SJCRH30 (cell line): ENCODE measurements around the gene ITPKC. TPM values are rescaled to one million over a fixed set of nuclear protein-coding genes. Genes with fewer than 3 reads are reported as not detected.

Experiments
- DNase-seq, 2 experiments: peaks; one replicate each; pipeline ENCODE4 v3.0.0-alpha.2; 2015 to 2020
- H3K27ac ChIP-seq: fragments of 250-450 bp; sonication (Bioruptor Pico); 2 replicates; pipeline ENCODE4 v1.5.1; 2020; ENCODE audit warnings: mild to moderate bottlenecking, moderate library complexity
- H3K27me3 ChIP-seq: fragments of 250-450 bp; sonication (Bioruptor Pico); 2 replicates; pipeline ENCODE4 v1.5.1; 2020; ENCODE audit warnings: mild to moderate bottlenecking, moderate library complexity
- H3K36me3 ChIP-seq: fragments of 250-450 bp; sonication (Bioruptor Pico); 2 replicates; pipeline ENCODE4 v1.5.1; 2020; ENCODE audit warnings: mild to moderate bottlenecking, moderate library complexity
- H3K4me1 ChIP-seq: fragments of 250-450 bp; sonication (Bioruptor Pico); 2 replicates; pipeline ENCODE4 v1.5.1; 2020; ENCODE audit warnings: mild to moderate bottlenecking, moderate library complexity
- H3K4me3 ChIP-seq: fragments of 250-450 bp; sonication (Bioruptor Pico); 2 replicates; pipeline ENCODE4 v1.5.1; 2020; ENCODE audit warnings: mild to moderate bottlenecking, moderate library complexity
- H3K9me3 ChIP-seq: fragments of 250-450 bp; sonication (Bioruptor Pico); replicated peaks from 2 replicates; pipeline ENCODE4 v1.5.1; 2020; ENCODE audit warnings: mild to moderate bottlenecking, moderate library complexity
- total RNA-seq: library from RNA; depleted of rRNA; stranded (reverse); fragments of >200 nt; shearing (Covaris generic); gene quantifications from 2 replicates; pipeline ENCODE4 v1.2.3, GENCODE V29; 2014; rRNA removed

Gene ITPKC
- total RNA-seq, result 7.2 and 7.3 TPM in 2 replicates

DNA sequence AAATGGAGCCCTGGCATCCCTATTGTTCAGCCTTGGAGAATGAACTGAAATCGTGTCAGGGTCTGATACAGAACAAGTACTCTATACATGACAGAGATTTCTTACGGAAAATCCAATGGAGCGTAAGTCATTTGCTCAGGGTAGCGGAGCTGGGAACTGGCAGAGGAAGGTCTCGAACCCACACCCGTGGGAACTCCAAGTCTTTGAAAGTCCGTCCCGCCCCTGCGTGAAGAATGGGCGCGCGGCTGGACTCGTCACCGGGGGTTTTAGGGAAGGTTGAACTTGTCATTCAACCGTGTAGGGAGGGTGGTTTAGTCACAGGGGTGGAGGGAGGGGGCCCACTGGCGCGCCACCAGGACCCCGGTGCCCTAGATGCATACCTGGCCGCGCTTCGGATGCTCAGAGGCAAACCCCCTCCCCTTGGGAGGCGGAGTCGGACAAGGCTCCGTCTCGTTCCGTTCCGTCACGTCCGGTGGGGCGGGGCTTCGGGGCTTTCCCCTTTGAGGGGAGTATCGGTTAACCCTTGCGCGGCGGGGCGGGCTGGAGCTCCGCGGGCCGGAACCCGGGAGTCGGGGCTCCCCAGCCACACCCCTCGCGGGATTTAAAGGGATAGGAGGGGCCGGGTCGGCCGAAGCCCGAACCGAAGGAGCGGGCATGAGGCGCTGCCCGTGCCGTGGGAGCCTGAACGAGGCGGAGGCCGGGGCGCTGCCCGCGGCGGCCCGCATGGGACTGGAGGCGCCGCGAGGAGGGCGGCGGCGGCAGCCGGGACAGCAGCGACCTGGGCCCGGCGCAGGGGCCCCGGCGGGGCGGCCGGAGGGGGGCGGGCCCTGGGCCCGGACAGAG, at the start of gene ITPKC, which contains the start of gene COQ8B:
Gene ITPKC (plus strand): TSS at position 631 of the 843 bp plus-strand sequence. CDS start 24 bp downstream, at position 655.
Gene COQ8B (minus strand): TSS at position 405 of the 843 bp plus-strand sequence. CDS start 2,254 bp downstream, outside the sequence.
- Histone ChIP-seq H3K27me3 (no peaks in the 10 kb centered on the region), H3K4me1 (peaks cover 9% of the 10 kb centered on the region), H3K4me3 (peak within 1 kb of the TSS; percentile 73), H3K27ac (peak within 1 kb of the TSS; percentile 93), H3K9me3 (no peaks in the 10 kb centered on the region), H3K36me3 (no peaks in the 10 kb centered on the region)
- peak; percentile 99 to 100 for DNase-seq

GRCh38 chr19:40667602-40668001, 49.3 kb upstream of the ITPKC start:
- Histone ChIP-seq H3K4me3 (no peak overlapping the region), H3K36me3 (peaks cover 56% of the 10 kb centered on the region), H3K27ac (no peak overlapping the region), H3K27me3 (no peaks in the 10 kb centered on the region), H3K9me3 (no peaks in the 10 kb centered on the region), H3K4me1 (peaks cover 4% of the 10 kb centered on the region; the same call in 1 of the 2 replicates)
- DNase-seq, result no peak

DNA sequence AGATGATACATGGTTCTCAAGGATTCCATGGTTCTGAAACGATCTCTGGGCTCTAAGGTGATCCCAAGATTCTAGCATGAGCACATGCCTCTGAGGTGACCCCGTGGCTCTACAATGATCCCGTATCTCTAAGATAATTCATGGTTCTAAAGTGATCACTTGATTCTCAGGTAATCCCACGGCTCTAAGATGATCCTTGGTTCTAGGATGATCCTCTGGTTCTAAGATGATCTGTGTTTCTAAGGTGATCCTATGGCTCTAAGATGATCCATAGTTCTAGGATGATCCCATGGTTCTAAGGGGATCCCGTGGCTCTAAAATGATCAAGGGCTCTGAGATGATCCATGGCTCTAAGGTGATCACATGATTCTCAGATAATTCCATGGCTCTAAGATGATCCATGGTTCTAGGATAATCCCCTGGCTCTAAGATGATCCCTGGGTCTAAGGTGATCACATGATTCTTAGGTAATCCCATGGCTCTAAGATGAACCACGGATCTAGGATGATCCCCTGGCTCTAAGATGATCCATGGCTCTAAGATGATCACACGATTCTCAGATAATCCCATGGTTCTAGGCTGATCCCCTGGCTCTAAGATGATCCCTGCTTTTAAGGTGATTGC, 47.8 kb upstream of the ITPKC start:
- Histone ChIP-seq H3K4me1 (no peaks in the 10 kb centered on the region), H3K27me3 (no peaks in the 10 kb centered on the region), H3K4me3 (no peak overlapping the region), H3K27ac (no peak overlapping the region), H3K9me3 (no peaks in the 10 kb centered on the region), H3K36me3 (peaks cover 71% of the 10 kb centered on the region)
- no peak for DNase-seq

DNA sequence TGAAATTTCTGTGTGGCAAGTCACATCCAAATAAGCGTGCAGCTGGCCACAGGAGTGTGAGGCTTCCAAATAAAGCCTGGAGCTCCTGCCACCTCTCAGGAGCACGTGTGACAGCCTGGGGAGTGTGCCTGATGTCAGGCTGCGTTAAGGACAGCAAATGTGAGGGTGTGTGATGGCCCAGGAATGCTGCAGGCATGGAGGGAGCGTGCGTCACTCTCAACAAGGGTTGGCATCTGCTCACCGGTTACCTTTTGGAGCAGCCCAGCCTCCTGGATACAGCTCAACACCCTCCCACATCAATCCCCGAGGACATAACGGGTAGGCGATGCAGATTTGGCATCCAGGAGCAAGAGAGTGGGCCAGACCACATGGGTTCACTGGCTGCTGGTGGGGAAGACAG, 45.5 kb upstream of the ITPKC start:
- Histone ChIP-seq H3K27me3 (no peaks in the 10 kb centered on the region), H3K27ac (no peak overlapping the region), H3K4me3 (no peak overlapping the region), H3K9me3 (no peaks in the 10 kb centered on the region), H3K4me1 (no peaks in the 10 kb centered on the region), H3K36me3 (peaks cover 94% of the 10 kb centered on the region)
- no peak for DNase-seq

- no peak overlapping the region for H3K4me3 ChIP-seq
- no peaks in the 10 kb centered on the region for H3K27me3 ChIP-seq
- no peaks in the 10 kb centered on the region for H3K4me1 ChIP-seq
- H3K36me3 ChIP-seq, result peaks cover 94% of the 10 kb centered on the region
- H3K9me3 ChIP-seq, result no peaks in the 10 kb centered on the region
- no peak overlapping the region for H3K27ac ChIP-seq
- no peak for DNase-seq
Measured at GRCh38 chr19:40672038-40672437, 44.9 kb upstream of the ITPKC start.

- no peaks in the 10 kb centered on the region for H3K4me1 ChIP-seq
- no peak for DNase-seq
- H3K27ac ChIP-seq, result no peak overlapping the region
- no peaks in the 10 kb centered on the region for H3K27me3 ChIP-seq
- no peaks in the 10 kb centered on the region for H3K9me3 ChIP-seq
- H3K36me3 ChIP-seq, result peaks cover 90% of the 10 kb centered on the region
- no peak overlapping the region for H3K4me3 ChIP-seq
Measured at GRCh38 chr19:40672573-40673299, 44.2 kb upstream of the ITPKC start.

- Histone ChIP-seq H3K9me3 (no peaks in the 10 kb centered on the region), H3K36me3 (peaks cover 90% of the 10 kb centered on the region), H3K27me3 (no peaks in the 10 kb centered on the region), H3K4me1 (no peaks in the 10 kb centered on the region), H3K27ac (no peak overlapping the region), H3K4me3 (no peak overlapping the region)
- DNase-seq, result no peak
Measured at GRCh38 chr19:40673397-40673796, 43.5 kb upstream of the ITPKC start.

DNA sequence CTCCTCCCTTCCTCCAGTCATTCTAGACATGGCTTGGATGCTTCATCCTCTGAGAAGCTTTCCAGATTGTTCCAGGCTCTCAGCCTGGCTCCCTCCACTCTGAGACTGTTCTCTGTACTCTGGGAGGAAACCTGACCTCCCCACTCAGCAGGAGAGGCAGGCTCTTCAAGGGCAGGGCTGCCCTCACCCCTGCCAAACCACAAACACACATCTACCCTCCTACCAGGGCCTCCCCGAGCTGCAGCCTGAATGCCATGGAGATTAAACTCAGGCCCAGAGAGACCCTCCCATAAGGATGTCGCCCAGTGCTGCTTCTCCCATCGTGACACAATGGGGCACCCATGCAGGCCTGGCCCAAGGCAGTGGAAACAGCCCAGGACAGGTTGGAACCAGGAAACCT, 42.6 kb upstream of the ITPKC start:
- Histone ChIP-seq H3K4me3 (no peak overlapping the region), H3K4me1 (no peaks in the 10 kb centered on the region), H3K27me3 (no peaks in the 10 kb centered on the region), H3K36me3 (peaks cover 88% of the 10 kb centered on the region), H3K9me3 (no peaks in the 10 kb centered on the region), H3K27ac (no peak overlapping the region)
- DNase-seq, result no peak

DNA sequence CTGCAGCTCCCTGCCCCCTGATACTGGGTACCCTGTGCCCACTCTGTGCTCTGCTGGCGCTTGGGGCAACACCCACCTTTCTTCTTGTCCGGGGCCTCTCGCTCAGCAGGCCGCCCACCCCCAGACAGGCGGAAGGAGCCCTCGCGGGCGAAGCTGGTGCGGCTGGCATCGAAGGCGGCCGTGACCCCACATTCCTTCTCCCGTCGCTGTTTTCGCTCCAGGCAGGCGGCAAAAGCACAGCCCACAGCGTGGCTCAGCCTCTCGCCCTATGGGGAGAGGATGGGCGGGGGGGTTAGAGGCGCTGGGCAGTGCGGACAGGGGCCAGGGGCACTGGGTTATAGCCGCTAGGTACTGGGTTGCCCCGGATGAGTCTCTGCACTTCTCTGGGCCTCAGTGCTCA, 39.8 kb upstream of the ITPKC start:
- Histone ChIP-seq H3K4me3 (no peak overlapping the region), H3K27ac (no peak overlapping the region), H3K4me1 (no peaks in the 10 kb centered on the region), H3K27me3 (no peaks in the 10 kb centered on the region), H3K36me3 (peaks cover 87% of the 10 kb centered on the region), H3K9me3 (no peaks in the 10 kb centered on the region)
- no peak for DNase-seq

GRCh38 chr19:40681039-40681438, 35.9 kb upstream of the ITPKC start:
- H3K4me1 ChIP-seq, result no peaks in the 10 kb centered on the region
- H3K27ac ChIP-seq, result no peak overlapping the region
- H3K9me3 ChIP-seq, result no peaks in the 10 kb centered on the region
- H3K36me3 ChIP-seq, result peaks cover 70% of the 10 kb centered on the region
- no peak for DNase-seq
- no peaks in the 10 kb centered on the region for H3K27me3 ChIP-seq
- H3K4me3 ChIP-seq, result no peak overlapping the region

DNA sequence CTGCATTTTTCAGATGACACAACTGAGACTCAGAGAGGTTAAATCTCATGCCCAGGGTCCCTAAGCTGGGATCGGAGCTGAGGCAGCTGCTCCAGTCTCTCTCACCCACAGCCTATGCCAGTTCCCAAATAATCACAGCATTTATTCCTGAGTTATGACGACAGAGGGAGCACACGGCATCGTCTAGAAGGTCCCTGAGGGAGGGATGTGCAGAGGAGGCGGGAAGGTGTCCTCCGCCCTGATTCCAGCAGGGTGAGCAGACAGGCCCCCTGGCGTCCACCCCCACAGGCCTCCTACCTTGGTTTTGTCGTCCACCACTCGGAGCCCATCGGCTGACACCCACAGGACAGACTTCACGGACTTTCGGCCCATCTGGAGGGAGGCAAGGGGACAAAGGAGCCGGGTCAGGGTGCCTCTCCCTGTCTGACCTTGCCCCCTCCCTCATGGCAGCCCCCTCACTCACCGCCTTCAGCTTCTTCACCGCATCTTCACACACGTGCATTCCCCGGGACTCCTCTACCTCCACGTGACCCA, 34.4 kb upstream of the ITPKC start:
- Histone ChIP-seq H3K27me3 (no peaks in the 10 kb centered on the region), H3K27ac (no peak overlapping the region), H3K36me3 (peaks cover 71% of the 10 kb centered on the region), H3K9me3 (no peaks in the 10 kb centered on the region), H3K4me1 (no peaks in the 10 kb centered on the region), H3K4me3 (no peak overlapping the region)
- DNase-seq, result no peak

- no peak overlapping the region for H3K4me3 ChIP-seq
- peaks cover 8% of the 10 kb centered on the region for H3K4me1 ChIP-seq
- peaks cover 62% of the 10 kb centered on the region for H3K36me3 ChIP-seq
- no peak for DNase-seq
- no peaks in the 10 kb centered on the region for H3K27me3 ChIP-seq
- H3K27ac ChIP-seq, result no peak overlapping the region
- no peaks in the 10 kb centered on the region for H3K9me3 ChIP-seq
Measured at GRCh38 chr19:40683437-40683836, 33.5 kb upstream of the ITPKC start.

GRCh38 chr19:40684280-40684679, 32.6 kb upstream of the ITPKC start:
- DNase-seq, result no peak

DNA sequence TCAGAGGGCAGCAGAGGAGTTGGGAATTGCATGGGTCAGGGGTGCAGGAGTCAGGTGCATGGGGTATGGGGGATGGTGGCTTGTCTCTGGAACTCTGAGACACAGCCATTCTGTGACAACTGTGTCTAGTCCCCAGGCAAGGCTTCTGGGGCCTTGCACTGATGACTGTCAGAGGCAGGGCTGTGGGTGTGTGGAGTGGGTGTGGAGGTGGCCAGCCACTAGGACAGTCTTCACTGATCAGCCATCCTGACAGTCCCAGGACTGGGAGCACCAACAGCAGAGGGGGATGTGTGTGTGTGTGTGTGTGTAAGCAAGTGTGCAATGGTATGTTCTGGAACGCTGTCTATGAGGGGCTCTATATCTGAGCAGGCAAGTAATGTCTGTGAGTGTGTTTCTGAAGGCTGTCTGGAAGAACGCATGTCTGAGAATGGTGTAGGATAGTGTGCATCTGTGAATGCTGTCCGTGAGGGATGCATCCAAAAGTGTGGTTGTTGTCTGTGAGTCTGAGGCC, 31.8 kb upstream of the ITPKC start:
- no peak for DNase-seq
- H3K4me1 ChIP-seq, result peaks cover 15% of the 10 kb centered on the region
- H3K9me3 ChIP-seq, result no peaks in the 10 kb centered on the region
- peaks cover 47% of the 10 kb centered on the region for H3K36me3 ChIP-seq
- no peaks in the 10 kb centered on the region for H3K27me3 ChIP-seq
- H3K27ac ChIP-seq, result no peak overlapping the region
- no peak overlapping the region for H3K4me3 ChIP-seq

More at GRCh38 chr19:40684280-40684679, 32.6 kb upstream of the ITPKC start:
- peaks cover 55% of the 10 kb centered on the region for H3K36me3 ChIP-seq
- peaks cover 15% of the 10 kb centered on the region for H3K4me1 ChIP-seq
- H3K27me3 ChIP-seq, result no peaks in the 10 kb centered on the region
- no peaks in the 10 kb centered on the region for H3K9me3 ChIP-seq
- no peak overlapping the region for H3K27ac ChIP-seq
- H3K4me3 ChIP-seq, result no peak overlapping the region
